A673 (cell line): ENCODE data around the gene TMSB15C.

Experiments
- EZH2 ChIP-seq: fragments of 200-600 bp; sonication (generic); IDR thresholded peaks from 2 replicates; pipeline ENCODE4 v1.6.1; 2017; ENCODE audit warnings: borderline replicate concordance, low read depth, mild to moderate bottlenecking, mixed read lengths, antibody characterized with exemption, low read length; ENCODE audit not compliant: poor library complexity, severe bottlenecking
- TF ChIP-seq, protein P1 (sequence below): fragments of 300-800, 200-600 bp; sonication (generic); conservative IDR thresholded peaks from 2 replicates; pipeline ENCODE4 v1.5.1; 2017; ENCODE audit warnings: low read depth, mild to moderate bottlenecking, antibody characterized with exemption, low read length, moderate library complexity, mixed read lengths

DNA sequence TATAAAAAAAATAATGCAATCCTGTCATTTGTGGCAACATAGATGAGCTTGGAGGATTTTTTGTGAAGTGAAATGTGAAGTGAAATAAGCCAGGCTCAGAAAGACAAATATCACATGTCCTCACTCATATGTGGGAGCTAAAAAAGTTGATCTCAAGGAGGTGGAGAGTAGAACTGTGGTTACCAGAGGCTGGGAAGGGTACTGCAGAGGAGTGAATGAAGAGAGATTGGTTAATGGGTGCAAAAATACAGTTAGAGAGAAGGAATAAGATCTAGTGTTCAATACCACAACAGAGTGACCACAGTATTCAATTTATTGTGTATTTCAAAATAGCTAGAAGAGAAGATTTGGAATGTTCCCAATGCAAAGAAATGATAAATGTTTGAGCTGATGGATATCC, 22.9 kb upstream of the TMSB15C start:
- TF ChIP-seq, protein P1, sequence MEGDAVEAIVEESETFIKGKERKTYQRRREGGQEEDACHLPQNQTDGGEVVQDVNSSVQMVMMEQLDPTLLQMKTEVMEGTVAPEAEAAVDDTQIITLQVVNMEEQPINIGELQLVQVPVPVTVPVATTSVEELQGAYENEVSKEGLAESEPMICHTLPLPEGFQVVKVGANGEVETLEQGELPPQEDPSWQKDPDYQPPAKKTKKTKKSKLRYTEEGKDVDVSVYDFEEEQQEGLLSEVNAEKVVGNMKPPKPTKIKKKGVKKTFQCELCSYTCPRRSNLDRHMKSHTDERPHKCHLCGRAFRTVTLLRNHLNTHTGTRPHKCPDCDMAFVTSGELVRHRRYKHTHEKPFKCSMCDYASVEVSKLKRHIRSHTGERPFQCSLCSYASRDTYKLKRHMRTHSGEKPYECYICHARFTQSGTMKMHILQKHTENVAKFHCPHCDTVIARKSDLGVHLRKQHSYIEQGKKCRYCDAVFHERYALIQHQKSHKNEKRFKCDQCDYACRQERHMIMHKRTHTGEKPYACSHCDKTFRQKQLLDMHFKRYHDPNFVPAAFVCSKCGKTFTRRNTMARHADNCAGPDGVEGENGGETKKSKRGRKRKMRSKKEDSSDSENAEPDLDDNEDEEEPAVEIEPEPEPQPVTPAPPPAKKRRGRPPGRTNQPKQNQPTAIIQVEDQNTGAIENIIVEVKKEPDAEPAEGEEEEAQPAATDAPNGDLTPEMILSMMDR = no peak
- TF ChIP-seq EZH2 = no peak
